Breast epithelium (tissue), 3 donors: ENCODE measurements around the gene RBP5.

ENCODE experiments used
- CTCF ChIP-seq, 3 donors: fragments of 450-650 bp; IDR thresholded peaks; one replicate each; pipeline ENCODE4 v1.5.1; 2016 to 2017; ENCODE audit warnings: antibody characterized with exemption in 3 of 3, mild to moderate bottlenecking in 3 of 3, moderate library complexity in 3 of 3
- POLR2A ChIP-seq: fragments of 450-650 bp; IDR thresholded peaks from one replicate; pipeline ENCODE4 v1.6.1; 2016; ENCODE audit warnings: antibody characterized with exemption, mild to moderate bottlenecking, moderate library complexity

GRCh38 chr12:7075939-7076338 lies 52.8 kb downstream of the RBP5 start:
- no peak for TF ChIP-seq CTCF (IDR thresholded peaks at IDR 0.05)
- TF ChIP-seq POLR2A, result no peak
